Measurements from ENCODE around the gene ICE2.

Gene ICE2

DNA sequence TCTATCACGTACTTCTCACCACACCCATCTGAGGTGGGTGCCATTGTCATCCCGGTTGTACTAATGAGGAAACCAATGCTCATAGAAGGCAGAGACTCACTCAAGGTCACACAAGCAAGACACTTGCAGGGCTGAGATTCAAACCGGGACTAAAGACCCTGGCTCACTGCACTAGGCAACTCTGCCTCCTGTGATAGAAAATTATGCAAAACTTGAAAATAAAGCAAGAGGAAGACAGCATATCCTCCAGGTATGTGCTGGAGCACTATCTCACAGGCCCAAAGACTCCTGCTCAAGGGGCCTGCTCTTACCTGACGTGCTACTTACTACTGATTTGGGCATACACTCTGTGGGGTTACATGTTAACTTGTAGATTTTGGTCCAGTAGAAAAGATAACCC, 106.7 kb downstream of the ICE2 start:
- Histone ChIP-seq H3K9me3 (no peaks in the 10 kb centered on the region), H3K4me1 (ENCODE audit: control insufficient read depth in 1 of 2, insufficient read depth in 1 of 2, low read depth in 1 of 2, low read length in 1 of 2) (no peaks in the 10 kb centered on the region), H3K4me3 (ENCODE audit: low read depth in 1 of 2, low read length in 1 of 2) (no peak overlapping the region), H3K27ac (no peak overlapping the region), H3K36me3 (no peaks in the 10 kb centered on the region), H3K27me3 (peaks cover 25% of the 10 kb centered on the region)
- TF ChIP-seq CTCF (IDR thresholded peaks at IDR 0.05) = no peak

GRCh38 chr15:60371175-60372051, 107.5 kb downstream of the ICE2 start:
- Histone ChIP-seq H3K4me3 (ENCODE audit: low read depth in 1 of 2, low read length in 1 of 2) (no peak overlapping the region), H3K27me3 (peaks cover 25% of the 10 kb centered on the region), H3K36me3 (no peaks in the 10 kb centered on the region), H3K27ac (no peak overlapping the region), H3K9me3 (no peaks in the 10 kb centered on the region), H3K4me1 (ENCODE audit: control insufficient read depth in 1 of 2, insufficient read depth in 1 of 2, low read depth in 1 of 2, low read length in 1 of 2) (no peaks in the 10 kb centered on the region)
- no peak for TF ChIP-seq CTCF (IDR thresholded peaks at IDR 0.05)

DNA sequence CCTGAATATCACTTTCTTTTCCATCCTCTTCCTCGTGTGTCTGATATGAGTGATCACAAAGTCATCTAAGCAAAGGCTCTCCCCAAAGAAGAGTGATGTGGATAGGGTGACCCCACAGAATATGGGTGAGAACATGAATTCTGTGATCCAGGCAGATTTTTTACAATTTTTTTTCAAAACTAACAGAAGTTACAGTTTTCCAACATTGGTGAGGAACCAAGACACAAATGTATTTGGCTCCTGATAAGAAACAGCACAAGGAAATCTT, 108.1 kb downstream of the ICE2 start:
- H3K4me1 ChIP-seq (ENCODE audit: control insufficient read depth in 1 of 2, insufficient read depth in 1 of 2, low read depth in 1 of 2, low read length in 1 of 2) = no peaks in the 10 kb centered on the region
- peaks cover 25% of the 10 kb centered on the region for H3K27me3 ChIP-seq
- no peaks in the 10 kb centered on the region for H3K9me3 ChIP-seq
- no peak for TF ChIP-seq CTCF (IDR thresholded peaks at IDR 0.05)
- no peaks in the 10 kb centered on the region for H3K36me3 ChIP-seq
- H3K27ac ChIP-seq = no peak overlapping the region
- H3K4me3 ChIP-seq (ENCODE audit: low read depth in 1 of 2, low read length in 1 of 2) = no peak overlapping the region

GRCh38 chr15:60370105-60370868, 108.7 kb downstream of the ICE2 start:
- Histone ChIP-seq H3K27me3 (peaks cover 25% of the 10 kb centered on the region), H3K36me3 (no peaks in the 10 kb centered on the region), H3K4me1 (ENCODE audit: control insufficient read depth in 1 of 2, insufficient read depth in 1 of 2, low read depth in 1 of 2, low read length in 1 of 2) (no peaks in the 10 kb centered on the region), H3K27ac (no peak overlapping the region), H3K9me3 (no peaks in the 10 kb centered on the region), H3K4me3 (ENCODE audit: low read depth in 1 of 2, low read length in 1 of 2) (no peak overlapping the region)
- no peak for TF ChIP-seq CTCF (IDR thresholded peaks at IDR 0.05)

GRCh38 chr15:60369696-60370095, 109.2 kb downstream of the ICE2 start:
- no peak overlapping the region for H3K4me3 ChIP-seq (ENCODE audit: low read depth in 1 of 2, low read length in 1 of 2)
- no peak overlapping the region for H3K27ac ChIP-seq
- no peak for TF ChIP-seq CTCF (IDR thresholded peaks at IDR 0.05)
- peaks cover 25% of the 10 kb centered on the region for H3K27me3 ChIP-seq
- H3K36me3 ChIP-seq = no peaks in the 10 kb centered on the region
- no peaks in the 10 kb centered on the region for H3K4me1 ChIP-seq (ENCODE audit: control insufficient read depth in 1 of 2, insufficient read depth in 1 of 2, low read depth in 1 of 2, low read length in 1 of 2)
- H3K9me3 ChIP-seq = no peaks in the 10 kb centered on the region
